Esophagus (tissue), 2 donors: Measurements from ENCODE around the gene VPS13D. TPM values are rescaled to one million over a fixed set of nuclear protein-coding genes. Genes with fewer than 3 reads are reported as not detected.

Experiments
- H3K27ac ChIP-seq, 2 donors: one replicate each; pipeline ENCODE4 v1.5.1; 2013; ENCODE audit warnings: low read depth in 2 of 2, mild to moderate bottlenecking in 2 of 2, inconsistent platforms in 1 of 2, low read length in 1 of 2, moderate library complexity in 1 of 2
- H3K27me3 ChIP-seq, 2 donors: one replicate each; pipeline ENCODE4 v1.6.1; 2013; ENCODE audit warnings: low read length in 2 of 2, control low read depth in 1 of 2, mild to moderate bottlenecking in 1 of 2; ENCODE audit not compliant: insufficient read depth in 2 of 2, control insufficient read depth in 1 of 2
- H3K36me3 ChIP-seq, 2 donors: one replicate each; pipeline ENCODE4 v1.6.1; 2013; ENCODE audit warnings: low read length in 1 of 2; ENCODE audit not compliant: control insufficient read depth in 2 of 2, insufficient read depth in 2 of 2
- H3K4me1 ChIP-seq, 2 donors: one replicate each; pipeline ENCODE4 v1.6.1; 2013; ENCODE audit warnings: low read length in 1 of 2; ENCODE audit not compliant: control insufficient read depth in 2 of 2, insufficient read depth in 2 of 2
- H3K4me3 ChIP-seq, 2 donors: one replicate each; pipeline ENCODE4 v1.5.1; 2013; ENCODE audit warnings: low read length in 2 of 2, mild to moderate bottlenecking in 2 of 2, low read depth in 1 of 2, moderate library complexity in 1 of 2
- H3K9me3 ChIP-seq, 2 donors: one replicate each; pipeline ENCODE4 v1.6.1; 2013; ENCODE audit warnings: mild to moderate bottlenecking in 2 of 2, low read depth in 1 of 2, low read length in 1 of 2, moderate library complexity in 1 of 2; ENCODE audit not compliant: control insufficient read depth in 2 of 2, insufficient read depth in 1 of 2
- WGBS, 2 donors: extraction: QIAGEN DNeasy Blood & Tissue Kit; methylation state at CpG; one replicate each; pipeline ENCODE4 v1.1.7; 2013; 5-methylcytosine and 5-hydroxymethylcytosine counted together
- polyA plus RNA-seq, 2 donors: library from polyadenylated mRNA; stranded (reverse); fragments of 200-250 nt; gene quantifications; one replicate each; pipeline ENCODE4 v1.2.3, GENCODE V29; 2013
- donor health status: healthy with polysubstance abuse.
- donor health status: Bipolar disorder and iron deficiency.

The VPS13D gene
- polyA plus RNA-seq, 2 donors = 26.3 to 36.9 TPM

GRCh38 chr1:12346483-12347151, 116.8 kb downstream of the VPS13D start:
- Histone ChIP-seq H3K27ac (no peak overlapping the region), H3K36me3 (peaks cover 13 to 19% of the 10 kb centered on the region in 2 donors), H3K9me3 (no peaks in the 10 kb centered on the region), H3K27me3 (no peaks in the 10 kb centered on the region), H3K4me3 (no peak overlapping the region), H3K4me1 (no peaks in the 10 kb centered on the region)
- WGBS, 2 donors = 74 to 86% methylated on average over 5 of the region's 5 CpGs

GRCh38 chr1:12348113-12348512, 118.3 kb downstream of the VPS13D start:
- WGBS, 2 donors = 81 to 82% methylated on average over 1 of the region's 1 CpG
- H3K9me3 ChIP-seq = no peaks in the 10 kb centered on the region
- no peak overlapping the region for H3K4me3 ChIP-seq
- no peaks in the 10 kb centered on the region for H3K27me3 ChIP-seq
- H3K4me1 ChIP-seq = no peaks in the 10 kb centered on the region
- peaks cover 7 to 14% of the 10 kb centered on the region in 2 donors for H3K36me3 ChIP-seq
- no peak overlapping the region for H3K27ac ChIP-seq

- Histone ChIP-seq H3K27me3 (no peaks in the 10 kb centered on the region), H3K9me3 (no peaks in the 10 kb centered on the region), H3K4me1 (no peaks in the 10 kb centered on the region), H3K27ac (no peak overlapping the region), H3K36me3 (peaks cover 16% of the 10 kb centered on the region in 2 donors), H3K4me3 (no peak overlapping the region)
- 81 to 86% methylated on average over 1 of the region's 1 CpG for WGBS, 2 donors
These were observed 124.2 kb downstream of the VPS13D start for GRCh38 chr1:12353981-12354380.

GRCh38 chr1:12356004-12356890, 126.4 kb downstream of the VPS13D start:
- H3K36me3 ChIP-seq = peaks cover 15 to 16% of the 10 kb centered on the region in 2 donors
- no peak overlapping the region for H3K4me3 ChIP-seq
- H3K4me1 ChIP-seq = no peaks in the 10 kb centered on the region
- WGBS, 2 donors = 60 to 65% methylated on average over 8 of the region's 8 CpGs
- H3K27ac ChIP-seq = no peak overlapping the region
- no peaks in the 10 kb centered on the region for H3K27me3 ChIP-seq
- no peaks in the 10 kb centered on the region for H3K9me3 ChIP-seq

DNA sequence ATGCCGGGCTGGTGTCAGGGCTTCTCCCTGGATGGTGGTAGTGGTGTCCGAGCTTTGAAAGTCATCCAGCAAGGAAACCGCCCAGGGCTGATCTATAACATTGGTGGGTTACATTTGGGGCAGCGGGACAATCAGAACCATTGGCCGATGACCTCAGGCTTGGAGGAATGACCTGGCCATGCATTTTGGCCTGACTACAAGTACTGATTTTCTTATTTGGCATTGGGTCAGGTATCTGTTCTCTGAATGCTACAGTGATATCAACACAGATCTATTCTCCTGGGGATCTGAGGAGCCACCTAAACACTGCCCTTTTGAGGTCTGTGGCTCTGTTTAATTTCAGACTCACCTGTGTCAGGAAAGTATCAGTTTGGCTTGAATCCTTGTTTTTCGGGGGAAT, 128.7 kb downstream of the VPS13D start:
- Histone ChIP-seq H3K4me1 (no peaks in the 10 kb centered on the region), H3K4me3 (no peak overlapping the region), H3K36me3 (peaks cover 16 to 19% of the 10 kb centered on the region in 2 donors), H3K27me3 (no peaks in the 10 kb centered on the region), H3K9me3 (no peaks in the 10 kb centered on the region), H3K27ac (no peak overlapping the region)
- 91 to 94% methylated on average over 6 of the region's 6 CpGs for WGBS, 2 donors

DNA sequence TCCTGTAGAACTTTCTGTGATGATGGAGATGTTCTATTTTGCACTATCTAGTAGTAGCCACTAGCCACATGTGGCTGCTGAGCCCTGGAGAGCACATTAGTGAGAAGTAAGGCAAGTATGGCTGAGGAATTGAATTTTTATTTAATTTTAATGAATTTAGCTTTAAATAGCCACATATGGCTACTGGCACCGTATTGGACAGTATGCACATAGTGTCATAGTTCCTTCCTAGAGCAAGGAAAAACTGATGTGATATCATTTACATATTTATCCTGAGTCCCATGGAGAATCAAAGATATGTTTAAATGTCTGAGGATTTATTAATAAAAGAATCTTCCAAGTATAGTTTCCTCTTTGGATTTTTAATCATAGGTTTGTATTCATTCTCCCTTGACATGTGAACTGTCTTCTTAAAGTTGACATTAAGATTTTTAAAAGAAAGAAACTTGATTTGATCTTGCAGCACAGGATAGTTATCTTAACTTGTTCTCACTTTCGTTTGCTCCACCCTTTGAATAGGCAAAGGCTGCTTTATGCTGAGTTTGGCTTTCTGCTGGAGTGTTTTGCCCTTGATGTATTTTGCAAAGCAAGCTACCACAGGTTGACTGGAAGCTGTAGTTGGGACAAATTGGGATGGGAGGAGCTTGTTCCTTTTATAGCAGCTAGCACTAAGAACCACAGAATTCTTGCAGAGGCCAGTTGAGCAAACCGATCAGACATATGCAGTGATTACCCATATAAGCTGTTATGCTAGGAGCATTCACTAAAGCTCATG, 129.7 kb downstream of the VPS13D start:
- H3K4me3 ChIP-seq = no peak overlapping the region
- peak overlapping the region in 1 of 2 donors; percentile 58 for H3K27ac ChIP-seq
- 39 to 58% methylated on average over 3 of the region's 3 CpGs for WGBS, 2 donors
- peaks cover 14 to 19% of the 10 kb centered on the region in 2 donors for H3K36me3 ChIP-seq
- no peaks in the 10 kb centered on the region for H3K27me3 ChIP-seq
- no peaks in the 10 kb centered on the region for H3K4me1 ChIP-seq
- no peaks in the 10 kb centered on the region for H3K9me3 ChIP-seq

DNA sequence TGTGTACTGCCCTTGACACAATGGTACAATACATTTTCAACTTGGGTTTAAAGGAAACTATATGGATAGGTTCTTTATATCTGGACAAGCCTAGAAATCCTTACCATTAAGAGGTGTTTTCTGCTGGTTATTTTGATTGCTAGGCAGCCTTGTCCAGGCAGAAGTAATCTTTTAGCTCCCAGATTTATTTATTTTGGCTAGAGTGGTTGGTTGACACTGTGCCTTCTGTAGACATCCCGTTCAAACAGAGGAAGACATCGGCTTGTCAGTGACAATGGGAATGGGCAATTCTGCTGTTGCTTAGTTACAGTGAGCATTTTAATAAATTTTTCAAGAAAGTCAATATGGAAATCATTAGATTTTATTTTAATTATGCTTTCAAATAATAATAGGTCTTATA, 138.8 kb downstream of the VPS13D start:
- H3K27ac ChIP-seq = no peak overlapping the region
- peaks cover 0 to 6% of the 10 kb centered on the region in 2 donors for H3K36me3 ChIP-seq
- 35 to 51% methylated on average over 2 of the region's 2 CpGs for WGBS, 2 donors
- H3K27me3 ChIP-seq = no peaks in the 10 kb centered on the region
- H3K9me3 ChIP-seq = no peaks in the 10 kb centered on the region
- no peak overlapping the region for H3K4me3 ChIP-seq
- H3K4me1 ChIP-seq = no peaks in the 10 kb centered on the region

DNA sequence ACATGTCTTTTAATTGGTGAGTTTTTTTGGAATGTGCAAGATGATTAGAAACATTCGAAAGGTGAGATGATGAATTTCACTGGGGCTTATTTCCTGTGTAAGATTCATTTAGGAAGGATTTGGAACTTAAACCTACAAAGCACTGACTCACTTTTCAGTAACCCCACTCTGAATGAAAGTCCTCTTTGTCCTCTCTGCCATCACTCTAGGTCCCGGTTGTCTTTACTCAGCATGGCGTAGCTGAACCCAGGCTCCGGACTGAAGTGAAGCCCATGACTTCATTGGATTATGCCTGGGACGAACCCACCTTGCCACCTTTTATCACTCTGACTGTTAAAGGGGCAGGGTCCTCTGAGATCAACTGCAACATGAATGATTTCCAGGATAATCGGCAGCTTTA, 139.4 kb downstream of the VPS13D start:
- H3K4me3 ChIP-seq = no peak overlapping the region
- peaks cover 0 to 8% of the 10 kb centered on the region in 2 donors for H3K36me3 ChIP-seq
- H3K27ac ChIP-seq = peak overlapping the region in 1 of 2 donors; percentile 47
- WGBS, 2 donors = 74 to 76% methylated on average over 6 of the region's 6 CpGs
- H3K27me3 ChIP-seq = no peaks in the 10 kb centered on the region
- H3K4me1 ChIP-seq = no peaks in the 10 kb centered on the region
- no peaks in the 10 kb centered on the region for H3K9me3 ChIP-seq

DNA sequence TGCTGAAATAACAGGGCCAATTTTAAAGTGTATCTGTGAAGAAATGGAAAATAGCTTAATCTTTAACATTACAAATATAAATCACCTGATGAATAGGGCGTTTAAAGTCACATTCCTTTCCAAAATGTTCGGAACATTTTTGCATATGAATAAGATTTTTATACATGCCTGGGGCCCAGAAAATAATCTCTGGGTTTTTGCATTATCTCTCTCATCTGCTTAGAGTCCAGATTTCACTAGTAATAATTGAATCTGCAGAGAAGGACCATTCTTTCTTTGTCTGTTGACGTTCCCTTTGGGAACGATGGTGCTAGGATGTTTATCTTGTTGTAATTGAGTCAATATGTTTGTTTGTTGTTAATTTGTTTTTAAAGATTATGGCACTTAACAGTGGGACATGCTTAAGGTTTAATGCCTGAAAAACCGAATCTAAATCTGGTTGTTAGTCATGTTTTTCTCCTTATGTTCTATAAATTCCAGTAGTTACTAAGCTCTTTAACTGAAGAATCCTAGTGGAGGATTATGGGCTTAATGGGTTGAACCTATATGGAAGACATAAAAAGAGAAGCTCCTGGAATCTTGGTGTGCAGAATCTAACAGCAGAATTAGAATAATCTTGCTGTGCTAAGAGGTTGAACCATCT, 140.6 kb downstream of the VPS13D start:
- Histone ChIP-seq H3K27me3 (no peaks in the 10 kb centered on the region), H3K36me3 (peaks cover 0 to 13% of the 10 kb centered on the region in 2 donors), H3K4me3 (no peak overlapping the region), H3K27ac (no peak overlapping the region), H3K9me3 (no peaks in the 10 kb centered on the region), H3K4me1 (no peaks in the 10 kb centered on the region)
- 41 to 51% methylated on average over 5 of the region's 5 CpGs for WGBS, 2 donors
